Measurements from ENCODE around the gene WDR86. TPM values are rescaled to one million over a fixed set of nuclear protein-coding genes. Genes with fewer than 3 reads are reported as not detected.

The WDR86 gene
- total RNA-seq, 6 experiments from 2014 or later, result 0.31 to 0.74 (median 0.44) TPM; not detected in 1

GRCh38 chr7:151383638-151384351 lies 26.0 kb downstream of the WDR86 start:
- no peak overlapping the region for H3K4me3 ChIP-seq
- DNase-seq (peak in 1 of 3 donors; percentile 37), ATAC-seq (no peak)
- no peak for TF ChIP-seq POLR2A (IDR thresholded peaks at IDR 0.05)
- TF ChIP-seq CTCF (IDR thresholded peaks at IDR 0.05), result no peak
- intact Hi-C loops (cut with DNase I), result no loop called here
- no peak overlapping the region for H3K27ac ChIP-seq
- peaks cover 0 to 11% of the 10 kb centered on the region in 2 donors for H3K27me3 ChIP-seq
- H3K9me3 ChIP-seq, result no peaks in the 10 kb centered on the region
- H3K4me1 ChIP-seq, result peaks cover 0 to 8% (median 0%) of the 10 kb centered on the region in 4 donors
- no peaks in the 10 kb centered on the region for H3K36me3 ChIP-seq
- 64% methylated on average over 4 of the region's 15 CpGs for WGBS (ENCODE audit: insufficient coverage, low coverage, low lambda C conversion rate, missing lambda C conversion rate)

GRCh38 chr7:151382079-151382885 lies 27.6 kb downstream of the WDR86 start:
- TF ChIP-seq POLR2A (IDR thresholded peaks at IDR 0.05), result no peak
- TF ChIP-seq CTCF (IDR thresholded peaks at IDR 0.05), result no peak
- Histone ChIP-seq H3K4me3 (no peak overlapping the region), H3K9me3 (no peaks in the 10 kb centered on the region), H3K36me3 (peaks cover 0 to 4% (median 0%) of the 10 kb centered on the region in 4 donors), H3K4me1 (peaks cover 0 to 8% (median 0%) of the 10 kb centered on the region in 4 donors), H3K27me3 (peaks cover 0 to 11% of the 10 kb centered on the region in 2 donors), H3K27ac (no peak overlapping the region)
- intact Hi-C loops (cut with DNase I), result no loop called here
- WGBS (ENCODE audit: insufficient coverage, low coverage, low lambda C conversion rate, missing lambda C conversion rate), result 44% methylated on average over 9 of the region's 37 CpGs
- DNase-seq, result peak in 2 of 3 donors; percentile 21 to 37
- no peak for ATAC-seq

GRCh38 chr7:151381348-151382078 lies 28.3 kb downstream of the WDR86 start:
- TF ChIP-seq POLR2A (IDR thresholded peaks at IDR 0.05) (no peak), CTCF (IDR thresholded peaks at IDR 0.05) (no peak)
- DNase-seq (peak in 2 of 3 donors; percentile 30 to 51), ATAC-seq (peak in 2 of 4 donors; percentile 7 to 13)
- Histone ChIP-seq H3K36me3 (peaks cover 0 to 11% (median 4%) of the 10 kb centered on the region in 4 donors), H3K27ac (no peak overlapping the region), H3K4me3 (no peak overlapping the region), H3K4me1 (peaks cover 0 to 8% (median 0%) of the 10 kb centered on the region in 4 donors), H3K27me3 (peaks cover 0 to 11% of the 10 kb centered on the region in 2 donors), H3K9me3 (no peaks in the 10 kb centered on the region)
- WGBS (ENCODE audit: insufficient coverage, low coverage, low lambda C conversion rate, missing lambda C conversion rate), result 9% methylated on average over 29 of the region's 83 CpGs
- intact Hi-C loops (cut with DNase I), result no loop called here

GRCh38 chr7:151381098-151381347 lies 28.8 kb downstream of the WDR86 start:
- Histone ChIP-seq H3K27ac (no peak overlapping the region), H3K36me3 (peaks cover 0 to 16% (median 6%) of the 10 kb centered on the region in 4 donors), H3K27me3 (peaks cover 0 to 11% of the 10 kb centered on the region in 2 donors), H3K9me3 (no peaks in the 10 kb centered on the region), H3K4me3 (no peak overlapping the region), H3K4me1 (peaks cover 0 to 8% (median 0%) of the 10 kb centered on the region in 4 donors)
- WGBS (ENCODE audit: insufficient coverage, low coverage, low lambda C conversion rate, missing lambda C conversion rate), result 33% methylated on average over 3 of the region's 7 CpGs
- ATAC-seq, result no peak
- DNase-seq, result no peak
- intact Hi-C loops (cut with DNase I), result no loop called here
- TF ChIP-seq POLR2A (IDR thresholded peaks at IDR 0.05) (no peak), CTCF (IDR thresholded peaks at IDR 0.05) (no peak)
